Inflammatory macrophage (primary cell): ENCODE data around the gene C1orf56.
"Not testable (repeated sequence)": the region's sequence is repeated elsewhere in the genome, so short reads cannot be mapped to it uniquely, and the experiment has no call there.

ENCODE experiments used
- DNase-seq, 2 donors: peaks; one replicate each; pipeline ENCODE4 v3.0.0-alpha.2; 2020 to 2022

C1orf56 gene

GRCh38 chr1:151061704-151062103 lies 14.2 kb downstream of the C1orf56 start:
- DNase-seq = no peak

GRCh38 chr1:151062741-151063371 lies 15.3 kb downstream of the C1orf56 start:
- DNase-seq = peak in 1 of 2 donors; percentile 13

- DNase-seq = no peak
These were observed 17.6 kb downstream of the C1orf56 start for GRCh38 chr1:151065089-151065645.

GRCh38 chr1:151067185-151067584 lies 19.6 kb downstream of the C1orf56 start:
- DNase-seq = no peak

- DNase-seq = no peak
These were observed 21.5 kb downstream of the C1orf56 start for GRCh38 chr1:151069103-151069486.

GRCh38 chr1:151070474-151071276 lies 23.1 kb downstream of the C1orf56 start, which contains the start of gene GABPB2:
Gene GABPB2 (plus strand): TSS chr1:151070761. CDS start chr1:151088190, 17,429 bp downstream.
- peak; percentile 83 to 84 for DNase-seq

- DNase-seq = no peak
These were observed 24.7 kb downstream of the C1orf56 start for GRCh38 chr1:151072224-151072623.

- no peak for DNase-seq
These were observed 38.5 kb downstream of the C1orf56 start for GRCh38 chr1:151085953-151086559.

- not testable (repeated sequence) for DNase-seq
These were observed 49.9 kb downstream of the C1orf56 start for GRCh38 chr1:151097426-151097825.

- no peak for DNase-seq
These were observed 50.6 kb downstream of the C1orf56 start for GRCh38 chr1:151098126-151098525.
